Dendritic cell treated with granulocyte-macrophage colony-stimulating factor and Interleukin-4, amounts not matched to agents 40 ng/mL and 50 ng/mL, for 4 days (primary cell): ENCODE results near the gene ARHGEF19.

ENCODE experiments used
- H3K27ac Mint-ChIP-seq: one replicate; pipeline ENCODE4 v1.8.0; 2022; ENCODE audit warnings: mild to moderate bottlenecking, mixed read lengths
- H3K27me3 Mint-ChIP-seq: one replicate; pipeline ENCODE4 v1.8.0; 2022; ENCODE audit warnings: mild to moderate bottlenecking, mixed read lengths
- H3K36me3 Mint-ChIP-seq: one replicate; pipeline ENCODE4 v1.8.0; 2022; ENCODE audit warnings: low read depth, mixed read lengths
- H3K4me1 Mint-ChIP-seq: one replicate; pipeline ENCODE4 v1.8.0; 2022; ENCODE audit warnings: low read depth, mixed read lengths
- H3K4me3 Mint-ChIP-seq: one replicate; pipeline ENCODE4 v1.8.0; 2022; ENCODE audit warnings: mild to moderate bottlenecking, moderate library complexity, mixed read lengths
- H3K9me3 Mint-ChIP-seq: one replicate; pipeline ENCODE4 v1.8.0; 2022; ENCODE audit warnings: mixed read lengths
- intact Hi-C: fragments of 100-400 bp; cut with micrococcal nuclease; formaldehyde crosslinking; loops from one replicate; pipeline ENCODE4 v1.15.0; 2022

The ARHGEF19 gene

GRCh38 chr1:16208270-16208987, 4.0 kb downstream of the ARHGEF19 start:
- H3K4me1 Mint-ChIP-seq, result peaks cover 15% of the 10 kb centered on the region
- H3K4me3 Mint-ChIP-seq, result no peak overlapping the region
- peaks cover 6% of the 10 kb centered on the region for H3K36me3 Mint-ChIP-seq
- H3K9me3 Mint-ChIP-seq, result no peaks in the 10 kb centered on the region
- H3K27me3 Mint-ChIP-seq, result peaks cover 14% of the 10 kb centered on the region
- intact Hi-C loops, result no loop called here
- H3K27ac Mint-ChIP-seq, result peak overlapping the region; percentile 15

- Mint-ChIP-seq H3K4me1 (peaks cover 15% of the 10 kb centered on the region), H3K4me3 (peak overlapping the region; percentile 94), H3K27me3 (peaks cover 9% of the 10 kb centered on the region), H3K27ac (peak overlapping the region; percentile 93), H3K9me3 (no peaks in the 10 kb centered on the region), H3K36me3 (peaks cover 13% of the 10 kb centered on the region)
- intact Hi-C loops, result loop anchor here (2.0 kb wide), 1 partner anchor 37 kb away; no protein-coding TSS in a partner anchor
Measured at GRCh38 chr1:16207318-16208269, 4.9 kb downstream of the ARHGEF19 start.

- H3K4me3 Mint-ChIP-seq, result peak overlapping the region; percentile 94
- peak overlapping the region; percentile 93 for H3K27ac Mint-ChIP-seq
- H3K9me3 Mint-ChIP-seq, result no peaks in the 10 kb centered on the region
- intact Hi-C loops, result loop anchor here (1.0 to 2.0 kb wide), 2 partner anchors 11 to 38 kb away; no protein-coding TSS in a partner anchor
- H3K4me1 Mint-ChIP-seq, result peaks cover 15% of the 10 kb centered on the region
- peaks cover 3% of the 10 kb centered on the region for H3K27me3 Mint-ChIP-seq
- peaks cover 13% of the 10 kb centered on the region for H3K36me3 Mint-ChIP-seq
Measured at GRCh38 chr1:16206547-16207317, 5.7 kb downstream of the ARHGEF19 start.

GRCh38 chr1:16205891-16206546, 6.4 kb downstream of the ARHGEF19 start:
- Mint-ChIP-seq H3K36me3 (peaks cover 13% of the 10 kb centered on the region), H3K4me1 (peaks cover 15% of the 10 kb centered on the region), H3K9me3 (no peaks in the 10 kb centered on the region)

DNA sequence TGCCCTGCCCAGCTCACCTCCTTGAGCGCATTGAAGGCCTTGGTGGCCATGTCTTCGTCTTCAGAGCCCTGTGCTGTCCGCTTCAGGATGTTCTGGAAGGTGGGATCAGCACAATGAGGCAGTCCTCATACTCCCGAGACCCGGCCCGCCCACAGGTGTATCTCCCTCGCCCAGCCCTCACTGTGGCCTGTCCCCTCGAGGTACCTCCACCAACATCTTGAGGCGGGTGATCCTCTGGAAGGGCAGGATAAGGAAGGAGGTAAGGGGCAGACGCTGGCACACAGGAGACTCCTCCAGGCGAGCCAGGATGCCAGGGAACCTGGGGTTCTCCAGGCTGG, 7.1 kb downstream of the ARHGEF19 start:
- Mint-ChIP-seq H3K4me1 (peaks cover 15% of the 10 kb centered on the region), H3K4me3 (no peak overlapping the region), H3K27me3 (no peaks in the 10 kb centered on the region), H3K9me3 (no peaks in the 10 kb centered on the region), H3K36me3 (peaks cover 13% of the 10 kb centered on the region), H3K27ac (no peak overlapping the region)
- intact Hi-C loops, result no loop called here

More at GRCh38 chr1:16205891-16206546, 6.4 kb downstream of the ARHGEF19 start:
- Mint-ChIP-seq H3K27ac (peak overlapping the region; percentile 93), H3K4me3 (peak overlapping the region; percentile 69), H3K27me3 (no peaks in the 10 kb centered on the region)
- intact Hi-C loops, result loop anchor here (1.0 to 2.0 kb wide), 2 partner anchors 11 to 39 kb away; no protein-coding TSS in a partner anchor

- H3K9me3 Mint-ChIP-seq, result no peaks in the 10 kb centered on the region
- H3K27ac Mint-ChIP-seq, result no peak overlapping the region
- no peaks in the 10 kb centered on the region for H3K27me3 Mint-ChIP-seq
- peaks cover 13% of the 10 kb centered on the region for H3K36me3 Mint-ChIP-seq
- intact Hi-C loops, result no loop called here
- no peak overlapping the region for H3K4me3 Mint-ChIP-seq
- H3K4me1 Mint-ChIP-seq, result peaks cover 15% of the 10 kb centered on the region
Measured at GRCh38 chr1:16204634-16205333, 7.7 kb downstream of the ARHGEF19 start.

DNA sequence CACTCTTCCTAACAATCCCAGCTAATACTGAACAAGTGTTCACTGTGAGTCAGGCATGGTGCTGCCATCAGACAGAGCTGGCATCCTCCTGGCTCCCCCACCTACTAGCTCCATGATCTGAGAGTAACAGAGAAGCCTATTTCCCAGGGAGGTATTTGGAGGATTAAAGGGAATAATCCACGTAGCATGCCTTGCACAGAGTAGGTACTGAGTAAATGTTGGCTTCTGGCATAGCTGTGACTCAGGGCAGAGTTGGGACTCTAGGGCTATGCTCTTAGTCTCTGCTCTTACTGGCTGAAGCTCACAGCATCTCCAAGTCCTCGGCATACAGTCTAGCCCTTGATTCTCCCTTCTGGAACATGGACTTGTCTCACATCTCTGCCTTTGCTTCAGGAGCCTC, 8.2 kb downstream of the ARHGEF19 start:
- no peak overlapping the region for H3K4me3 Mint-ChIP-seq
- H3K9me3 Mint-ChIP-seq, result no peaks in the 10 kb centered on the region
- H3K36me3 Mint-ChIP-seq, result peaks cover 13% of the 10 kb centered on the region
- peaks cover 18% of the 10 kb centered on the region for H3K4me1 Mint-ChIP-seq
- intact Hi-C loops, result no loop called here
- H3K27me3 Mint-ChIP-seq, result no peaks in the 10 kb centered on the region
- no peak overlapping the region for H3K27ac Mint-ChIP-seq

DNA sequence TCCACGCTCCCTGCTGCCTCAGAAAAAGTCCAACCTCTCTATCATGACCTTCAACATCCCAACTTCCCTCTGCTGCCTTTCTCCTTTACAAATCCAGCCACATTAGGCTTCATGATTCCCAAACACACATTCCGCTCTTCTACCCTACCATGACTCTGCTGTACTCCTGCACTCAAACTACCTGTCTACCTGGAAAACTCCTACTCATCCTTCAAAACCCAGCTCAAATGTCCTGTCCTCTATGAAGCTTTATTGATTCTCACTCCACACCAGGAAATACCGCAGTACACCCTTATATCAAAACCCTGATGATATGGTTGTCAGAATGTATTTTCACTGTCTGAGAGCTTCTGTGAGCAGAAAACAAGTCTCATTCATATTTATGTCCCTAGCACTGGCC, 8.9 kb downstream of the ARHGEF19 start:
- Mint-ChIP-seq H3K4me3 (no peak overlapping the region), H3K9me3 (no peaks in the 10 kb centered on the region), H3K4me1 (peaks cover 22% of the 10 kb centered on the region), H3K27ac (no peak overlapping the region), H3K27me3 (no peaks in the 10 kb centered on the region), H3K36me3 (peaks cover 18% of the 10 kb centered on the region)
- intact Hi-C loops, result no loop called here

GRCh38 chr1:16202281-16203210, 9.9 kb downstream of the ARHGEF19 start:
- peaks cover 14% of the 10 kb centered on the region for H3K4me1 Mint-ChIP-seq
- peaks cover 21% of the 10 kb centered on the region for H3K36me3 Mint-ChIP-seq
- intact Hi-C loops, result no loop called here
- no peaks in the 10 kb centered on the region for H3K9me3 Mint-ChIP-seq
- no peak overlapping the region for H3K27ac Mint-ChIP-seq
- no peaks in the 10 kb centered on the region for H3K27me3 Mint-ChIP-seq
- no peak overlapping the region for H3K4me3 Mint-ChIP-seq

- Mint-ChIP-seq H3K36me3 (peaks cover 19% of the 10 kb centered on the region), H3K4me3 (no peak overlapping the region), H3K4me1 (peaks cover 9% of the 10 kb centered on the region), H3K27ac (peak overlapping the region; percentile 6), H3K27me3 (no peaks in the 10 kb centered on the region), H3K9me3 (no peaks in the 10 kb centered on the region)
- intact Hi-C loops, result no loop called here
Measured at GRCh38 chr1:16199700-16200099, 12.8 kb downstream of the ARHGEF19 start.

DNA sequence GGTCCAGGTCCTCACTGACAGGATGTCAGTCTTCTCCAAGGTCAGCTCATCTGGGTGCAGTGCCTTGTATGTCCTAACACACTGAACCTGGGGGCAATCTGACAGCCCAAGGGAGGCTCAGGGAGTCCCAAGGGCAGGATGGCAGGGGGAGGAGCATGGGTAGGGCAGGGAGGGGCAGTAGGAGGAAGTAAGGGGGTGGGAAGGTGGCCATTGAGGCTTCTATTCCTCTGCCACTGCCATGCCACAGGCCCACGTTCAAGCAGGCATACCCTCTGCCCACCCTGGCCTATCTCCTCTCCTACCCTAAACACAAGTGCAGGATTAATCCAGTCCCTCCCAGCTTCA, 13.3 kb downstream of the ARHGEF19 start:
- Mint-ChIP-seq H3K4me1 (peaks cover 9% of the 10 kb centered on the region), H3K4me3 (no peak overlapping the region), H3K27ac (no peak overlapping the region), H3K9me3 (no peaks in the 10 kb centered on the region), H3K27me3 (peaks cover 3% of the 10 kb centered on the region), H3K36me3 (peaks cover 15% of the 10 kb centered on the region)
- intact Hi-C loops, result no loop called here

DNA sequence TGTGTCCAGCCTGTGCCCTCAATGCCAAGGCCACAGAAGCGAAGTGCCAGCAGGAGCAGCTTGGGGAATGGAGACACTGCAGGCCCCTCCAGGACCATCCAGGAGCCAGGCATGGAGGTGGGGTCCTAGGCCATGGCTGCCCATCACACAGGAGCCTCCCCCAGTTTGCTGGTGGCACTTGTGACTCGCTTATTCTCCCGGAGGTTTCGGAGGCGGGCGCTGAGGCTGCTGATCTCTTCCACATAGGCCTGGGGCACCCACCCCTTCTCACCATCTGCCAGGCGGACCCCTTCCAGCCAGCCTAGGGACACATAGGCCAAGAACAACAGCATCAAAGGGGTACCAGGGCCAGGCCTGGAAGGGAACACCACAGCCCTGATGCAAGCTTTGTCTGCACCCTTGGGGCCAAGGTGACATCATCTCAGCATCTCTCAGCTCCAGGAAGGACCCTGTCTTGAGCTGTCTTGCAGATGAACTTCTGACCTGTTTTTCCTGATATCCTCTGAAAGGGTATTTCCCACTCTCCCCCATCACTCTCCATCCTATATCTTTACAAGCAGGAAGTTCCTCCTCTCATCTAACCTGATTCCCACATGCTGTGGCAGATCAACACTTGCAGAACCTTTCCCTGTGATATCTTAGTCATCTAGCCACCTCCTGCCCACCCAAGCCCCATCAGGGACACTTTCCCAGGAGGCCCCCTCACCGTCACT, 13.9 kb downstream of the ARHGEF19 start:
- Mint-ChIP-seq H3K36me3 (peaks cover 15% of the 10 kb centered on the region), H3K9me3 (no peaks in the 10 kb centered on the region), H3K4me3 (no peak overlapping the region), H3K27me3 (peaks cover 3% of the 10 kb centered on the region), H3K4me1 (peaks cover 9% of the 10 kb centered on the region), H3K27ac (no peak overlapping the region)
- intact Hi-C loops, result no loop called here
